Adrenal gland (tissue), 12 donors: ENCODE results near the gene EPHB6. TPM values are rescaled to one million over a fixed set of nuclear protein-coding genes. Genes with fewer than 3 reads are reported as not detected.

Experiments used
- DNase-seq, 7 donors: peaks; one replicate each; pipeline ENCODE4 v3.0.0-alpha.2; 2019 to 2020
- H3K27ac ChIP-seq, 5 donors: fragments of 200-600 bp; sonication (generic) in 4 of 5; 1 replicate in 3 of 5; 2 replicates in 2 of 5; pipeline versions ENCODE4 v1.5.1 to v1.8.0; 2016 to 2020; ENCODE audit warnings: mild to moderate bottlenecking in 1 of 5
- H3K27me3 ChIP-seq: fragments of 200-600 bp; 2 replicates; pipeline ENCODE4 v1.8.0; 2021
- H3K36me3 ChIP-seq, 2 donors: fragments of 200-600 bp; replicated peaks in 1 of 2; 1 replicate in 1 of 2; 2 replicates in 1 of 2; pipeline versions ENCODE4 v1.5.1 to v1.8.0; 2018 to 2022
- H3K4me1 ChIP-seq, 2 donors: fragments of 200-600 bp; replicated peaks in 1 of 2; 1 replicate in 1 of 2; 2 replicates in 1 of 2; pipeline versions ENCODE4 v1.5.1 to v1.8.0; 2018 to 2021
- H3K4me3 ChIP-seq, 4 donors: fragments of 200-600 bp; sonication (generic) in 3 of 4; one replicate each; pipeline ENCODE4 v1.5.1; 2016 to 2018
- H3K9me3 ChIP-seq, 3 donors: fragments of 200-600 bp; sonication (generic) in 1 of 3; replicated peaks in 1 of 3; 1 replicate in 2 of 3; 2 replicates in 1 of 3; pipeline versions ENCODE4 v1.5.1 to v1.8.0; 2016 to 2021
- CTCF ChIP-seq, 6 experiments: fragments of 450-650 bp in 4 of 6; fragments of 200-600 bp in 2 of 6; sonication (generic) in 1 of 6; IDR thresholded peaks; 1 replicate in 5 of 6; 2 replicates in 1 of 6; pipeline versions ENCODE4 v1.5.1 to v1.8.0; 2016 to 2021; ENCODE audit warnings: antibody characterized with exemption in 6 of 6, mild to moderate bottlenecking in 2 of 6, moderate library complexity in 1 of 6
- POLR2A ChIP-seq, 2 donors: fragments of 450-650 bp; IDR thresholded peaks; one replicate each; pipeline ENCODE4 v1.6.1; 2017; ENCODE audit warnings: antibody characterized with exemption in 2 of 2, mild to moderate bottlenecking in 2 of 2, moderate library complexity in 1 of 2
- WGBS, 4 donors: extraction: QIAGEN DNeasy Blood & Tissue Kit in 2 of 4; methylation state at CpG; one replicate each; pipeline versions ENCODE4 v1.1.5 to v1.1.7; 2013 to 2017; 5-methylcytosine and 5-hydroxymethylcytosine counted together
- intact Hi-C, 2 donors: fragments of 100-400 bp; cut with DNase I; formaldehyde crosslinking; loops; one replicate each; pipeline versions ENCODE4 v1.14.1 to v1.15.0; 2022 to 2023
- polyA plus RNA-seq, 3 donors: library from polyadenylated mRNA; stranded (reverse); fragments of 200-250 nt in 2 of 3; fragments of 350-450 nt in 1 of 3; fragmentation: Illumina TruSeq in 1 of 3; extraction: RNeasy Lipid Tissue Mini Kit (QIAGEN cat#74804) in 1 of 3; gene quantifications; one replicate each; pipeline ENCODE4 v1.2.3, GENCODE V29; 2013 to 2014
- total RNA-seq, 9 donors: library from RNA; depleted of rRNA in 4 of 9; stranded (reverse); fragments of >200 nt in 4 of 9; fragments of 120-200 nt in 1 of 9; fragmentation: NEBNext Ultra II Directional in 1 of 9; extraction: Animal tissue kit (Norgen Biotek cat#: 25700) in 1 of 9; gene quantifications; one replicate each; pipeline versions ENCODE4 v1.1.0 to v1.2.4, GENCODE V29; 2013 to 2023
- donor health status: healthy with polysubstance abuse.
- donor health status: Bipolar disorder and iron deficiency.
- donor health status: DM: yes; HTN: yes; CAD: no.
- donor health status: DM: no; HTN: no; CAD: no.
- donor health status: DM: no; HTN: no; CAD: no.
- donor health status: DM: yes; HTN: yes; CAD: no.

EPHB6 gene
- total and polyA plus RNA-seq, 12 donors = 0.78 to 17.2 (median 3.7) TPM

- WGBS, 4 donors = 79 to 93% (median 86%) methylated on average over 14 of the region's 14 CpGs
- Histone ChIP-seq H3K9me3 (no peaks in the 10 kb centered on the region), H3K27ac (no peak overlapping the region), H3K36me3 (no peaks in the 10 kb centered on the region), H3K27me3 (no peaks in the 10 kb centered on the region), H3K4me1 (no peaks in the 10 kb centered on the region), H3K4me3 (no peak overlapping the region)
- intact Hi-C loops = loop anchor here in 1 of 2 donors (10.0 kb wide), 2 partner anchors 129 to 339 kb away; no protein-coding TSS in a partner anchor
- DNase-seq = no peak
- TF ChIP-seq CTCF (IDR thresholded peaks at IDR 0.05) (no peak), POLR2A (IDR thresholded peaks at IDR 0.05) (no peak)
Measured at GRCh38 chr7:142875456-142875855, 20.6 kb downstream of the EPHB6 start.

- intact Hi-C loops = loop anchor here in 1 of 2 donors (10.0 kb wide), 2 partner anchors 128 to 338 kb away; no protein-coding TSS in a partner anchor
- DNase-seq = no peak
- 76 to 81% (median 79%) methylated on average over 8 to 9 of the region's 9 CpGs for WGBS, 4 donors
- Histone ChIP-seq H3K9me3 (no peaks in the 10 kb centered on the region), H3K4me1 (no peaks in the 10 kb centered on the region), H3K4me3 (no peak overlapping the region), H3K27me3 (no peaks in the 10 kb centered on the region), H3K27ac (no peak overlapping the region), H3K36me3 (no peaks in the 10 kb centered on the region)
- TF ChIP-seq CTCF (IDR thresholded peaks at IDR 0.05) (no peak), POLR2A (IDR thresholded peaks at IDR 0.05) (no peak)
Measured at GRCh38 chr7:142876236-142876960, 21.5 kb downstream of the EPHB6 start.

GRCh38 chr7:142876991-142877910 lies 22.4 kb downstream of the EPHB6 start:
- WGBS, 4 donors = 77 to 82% (median 80%) methylated on average over 12 to 18 of the region's 18 CpGs
- H3K4me1 ChIP-seq = no peaks in the 10 kb centered on the region
- no peaks in the 10 kb centered on the region for H3K36me3 ChIP-seq
- no peak overlapping the region for H3K27ac ChIP-seq
- H3K4me3 ChIP-seq = no peak overlapping the region
- no peaks in the 10 kb centered on the region for H3K27me3 ChIP-seq
- TF ChIP-seq CTCF (IDR thresholded peaks at IDR 0.05) = no peak
- TF ChIP-seq POLR2A (IDR thresholded peaks at IDR 0.05) = no peak
- DNase-seq = no peak
- intact Hi-C loops = loop anchor here in 1 of 2 donors (10.0 kb wide), 2 partner anchors 128 to 338 kb away; no protein-coding TSS in a partner anchor
- H3K9me3 ChIP-seq = no peaks in the 10 kb centered on the region

- no peak overlapping the region for H3K4me3 ChIP-seq
- no peak for DNase-seq
- WGBS, 4 donors = 82 to 93% (median 89%) methylated on average over 3 of the region's 3 CpGs
- TF ChIP-seq CTCF (IDR thresholded peaks at IDR 0.05) (no peak), POLR2A (IDR thresholded peaks at IDR 0.05) (no peak)
- no peaks in the 10 kb centered on the region for H3K9me3 ChIP-seq
- no peaks in the 10 kb centered on the region for H3K4me1 ChIP-seq
- H3K36me3 ChIP-seq = no peaks in the 10 kb centered on the region
- intact Hi-C loops = loop anchor here in 1 of 2 donors (10.0 kb wide), 2 partner anchors 126 to 336 kb away; no protein-coding TSS in a partner anchor
- H3K27ac ChIP-seq = no peak overlapping the region
- H3K27me3 ChIP-seq = no peaks in the 10 kb centered on the region
Measured at GRCh38 chr7:142878315-142878714, 23.4 kb downstream of the EPHB6 start.
